Neural cell (in vitro differentiated cells): ENCODE results near the gene ST3GAL3. TPM values are rescaled to one million over a fixed set of nuclear protein-coding genes. Genes with fewer than 3 reads are reported as not detected.
A peak's percentile ranks its signal among the peaks of the same experiment; 100 is the strongest.

ENCODE experiments used
- H2AFZ ChIP-seq: fragments of 200-600, 300-800 bp; sonication (generic), shearing (Covaris generic); 2 replicates; pipeline ENCODE4 v1.6.0; 2014; ENCODE audit warnings: low read depth, mild to moderate bottlenecking, antibody characterized with exemption, low read length, moderate library complexity
- H3F3A ChIP-seq: fragments of 200-600 bp; shearing (Covaris generic); 2 replicates; pipeline ENCODE4 v1.6.1; 2016; ENCODE audit warnings: mild to moderate bottlenecking, moderate library complexity, mixed read lengths, antibody characterized with exemption, low read length; ENCODE audit not compliant: insufficient read depth, poor library complexity, severe bottlenecking
- H3K27ac ChIP-seq: fragments of 200-600, 300-800 bp; sonication (generic), shearing (Covaris generic); 2 replicates; pipeline ENCODE4 v1.5.1; 2014; ENCODE audit warnings: mild to moderate bottlenecking, low read length, moderate library complexity
- H3K27me3 ChIP-seq: fragments of 300-800, 200-600 bp; sonication (generic), shearing (Covaris generic); 2 replicates; pipeline ENCODE4 v1.6.0; 2014; ENCODE audit warnings: mild to moderate bottlenecking, low read depth, low read length, moderate library complexity; ENCODE audit not compliant: insufficient read depth
- H3K36me3 ChIP-seq: fragments of 300-800, 200-600 bp; sonication (generic), shearing (Covaris generic); 2 replicates; pipeline ENCODE4 v1.5.1; 2014; ENCODE audit warnings: mild to moderate bottlenecking, antibody characterized with exemption, low read length, moderate library complexity; ENCODE audit not compliant: insufficient read depth
- H3K4me2 ChIP-seq: fragments of 300-800, 200-600 bp; sonication (generic), shearing (Covaris generic); 2 replicates; pipeline ENCODE4 v1.6.0; 2014; ENCODE audit warnings: mild to moderate bottlenecking, low read length
- H3K4me3 ChIP-seq: fragments of 300-800, 200-600 bp; sonication (generic), shearing (Covaris generic); 2 replicates; pipeline ENCODE4 v1.5.1; 2014; ENCODE audit warnings: mild to moderate bottlenecking, low read length, moderate library complexity
- H3K79me2 ChIP-seq: fragments of 200-600 bp; shearing (Covaris generic); replicated peaks from 2 replicates; pipeline ENCODE4 v1.6.0; 2014; ENCODE audit warnings: mild to moderate bottlenecking, low read length, moderate library complexity; ENCODE audit not compliant: insufficient read depth
- H3K9ac ChIP-seq: fragments of 300-800, 200-600 bp; sonication (generic), shearing (Covaris generic); 2 replicates; pipeline ENCODE4 v1.6.1; 2016; ENCODE audit warnings: mild to moderate bottlenecking, low read length, mixed read lengths
- H3K9me2 ChIP-seq: fragments of 200-600 bp; shearing (Covaris generic); 2 replicates; pipeline ENCODE4 v1.6.1; 2016; ENCODE audit warnings: mild to moderate bottlenecking, low read length, mixed read lengths; ENCODE audit not compliant: insufficient read depth
- H3K9me3 ChIP-seq: fragments of 200-600, 300-800 bp; sonication (generic), shearing (Covaris generic); 2 replicates; pipeline ENCODE4 v1.6.1; 2016; ENCODE audit warnings: mild to moderate bottlenecking, mixed run types, low read length, moderate library complexity, mixed read lengths
- H4K20me1 ChIP-seq: fragments of 200-600 bp; shearing (Covaris generic); 2 replicates; pipeline ENCODE4 v1.6.1; 2016; ENCODE audit warnings: mild to moderate bottlenecking, mixed run types; ENCODE audit not compliant: insufficient read depth
- EP300 ChIP-seq: fragments of 450-650 bp; conservative IDR thresholded peaks from 2 replicates; pipeline ENCODE4 v1.6.1; 2014; ENCODE audit warnings: antibody characterized with exemption, mild to moderate bottlenecking, moderate library complexity; ENCODE audit not compliant: poor library complexity, severe bottlenecking
- EZH2 ChIP-seq: fragments of 200-600, 300-800 bp; shearing (Covaris generic), sonication (generic); IDR thresholded peaks from 2 replicates; pipeline ENCODE4 v1.6.1; 2014; ENCODE audit warnings: antibody characterized with exemption, low read length, borderline replicate concordance, mild to moderate bottlenecking; ENCODE audit not compliant: insufficient read depth, poor library complexity, severe bottlenecking
- MXI1 ChIP-seq: fragments of 450-650 bp; conservative IDR thresholded peaks from 2 replicates; pipeline ENCODE4 v1.6.1; 2014; ENCODE audit warnings: antibody characterized with exemption, mild to moderate bottlenecking; ENCODE audit not compliant: poor library complexity, severe bottlenecking
- POLR2AphosphoS5 ChIP-seq: IDR thresholded peaks from 2 replicates; pipeline ENCODE4 v1.6.1; 2012
- RAD21 ChIP-seq: fragments of 450-650 bp; conservative IDR thresholded peaks from 2 replicates; pipeline ENCODE4 v1.6.1; 2014; ENCODE audit warnings: antibody characterized with exemption, mild to moderate bottlenecking, moderate library complexity
- SMC3 ChIP-seq: fragments of 450-650 bp; conservative IDR thresholded peaks from 2 replicates; pipeline ENCODE4 v1.6.1; 2014; ENCODE audit warnings: antibody characterized with exemption, mild to moderate bottlenecking, moderate library complexity; ENCODE audit not compliant: poor library complexity
- TAF1 ChIP-seq: IDR thresholded peaks from 2 replicates; pipeline ENCODE4 v1.6.1; 2012; ENCODE audit warnings: low read depth
- polyA plus RNA-seq: library from polyadenylated mRNA; depleted of rRNA; stranded (reverse); fragments of >200 nt; gene quantifications from 2 replicates; pipeline ENCODE4 v1.2.3, GENCODE V29; 2014
- TF ChIP-seq, protein P1 (sequence below): fragments of 450-650 bp; IDR thresholded peaks from 2 replicates; pipeline ENCODE4 v1.5.1; 2014; ENCODE audit warnings: antibody characterized with exemption, mild to moderate bottlenecking, moderate library complexity; ENCODE audit not compliant: poor library complexity, severe bottlenecking
- TF ChIP-seq, protein P2 (sequence below): IDR thresholded peaks from 2 replicates; pipeline ENCODE4 v1.6.1; 2012; ENCODE audit warnings: borderline replicate concordance

Gene ST3GAL3
- polyA plus RNA-seq, 1 donor from 2014 or later = 36.8 TPM

GRCh38 chr1:43933386-43934100 lies 226.2 kb downstream of the ST3GAL3 start, which contains the start of gene ARTN:
Gene ARTN, plus strand, starts transcription at chr1:43933801. Its CDS starts 1,856 bp downstream, at chr1:43935657.
- Histone ChIP-seq H2AFZ (no peak within 1 kb of the TSS), H3K27ac (no peak within 1 kb of the TSS), H3K9me2 (no peaks in the 10 kb centered on the region), H3K4me3 (no peak within 1 kb of the TSS), H3K9me3 (no peaks in the 10 kb centered on the region), H3K4me2 (no peak within 1 kb of the TSS), H4K20me1 (no peaks in the 10 kb centered on the region), H3K27me3 (peaks cover 34% of the 10 kb centered on the region), H3K9ac (no peak within 1 kb of the TSS), H3K79me2 (no peaks in the 10 kb centered on the region), H3F3A (no peaks in the 10 kb centered on the region), H3K36me3 (no peaks in the 10 kb centered on the region)
- no peak for TF ChIP-seq RAD21
- no peak for TF ChIP-seq EP300
- TF ChIP-seq MXI1 = no peak
- TF ChIP-seq, protein P1, sequence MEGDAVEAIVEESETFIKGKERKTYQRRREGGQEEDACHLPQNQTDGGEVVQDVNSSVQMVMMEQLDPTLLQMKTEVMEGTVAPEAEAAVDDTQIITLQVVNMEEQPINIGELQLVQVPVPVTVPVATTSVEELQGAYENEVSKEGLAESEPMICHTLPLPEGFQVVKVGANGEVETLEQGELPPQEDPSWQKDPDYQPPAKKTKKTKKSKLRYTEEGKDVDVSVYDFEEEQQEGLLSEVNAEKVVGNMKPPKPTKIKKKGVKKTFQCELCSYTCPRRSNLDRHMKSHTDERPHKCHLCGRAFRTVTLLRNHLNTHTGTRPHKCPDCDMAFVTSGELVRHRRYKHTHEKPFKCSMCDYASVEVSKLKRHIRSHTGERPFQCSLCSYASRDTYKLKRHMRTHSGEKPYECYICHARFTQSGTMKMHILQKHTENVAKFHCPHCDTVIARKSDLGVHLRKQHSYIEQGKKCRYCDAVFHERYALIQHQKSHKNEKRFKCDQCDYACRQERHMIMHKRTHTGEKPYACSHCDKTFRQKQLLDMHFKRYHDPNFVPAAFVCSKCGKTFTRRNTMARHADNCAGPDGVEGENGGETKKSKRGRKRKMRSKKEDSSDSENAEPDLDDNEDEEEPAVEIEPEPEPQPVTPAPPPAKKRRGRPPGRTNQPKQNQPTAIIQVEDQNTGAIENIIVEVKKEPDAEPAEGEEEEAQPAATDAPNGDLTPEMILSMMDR = no peak
- TF ChIP-seq TAF1 = no peak
- no peak for TF ChIP-seq SMC3
- TF ChIP-seq, protein P2, sequence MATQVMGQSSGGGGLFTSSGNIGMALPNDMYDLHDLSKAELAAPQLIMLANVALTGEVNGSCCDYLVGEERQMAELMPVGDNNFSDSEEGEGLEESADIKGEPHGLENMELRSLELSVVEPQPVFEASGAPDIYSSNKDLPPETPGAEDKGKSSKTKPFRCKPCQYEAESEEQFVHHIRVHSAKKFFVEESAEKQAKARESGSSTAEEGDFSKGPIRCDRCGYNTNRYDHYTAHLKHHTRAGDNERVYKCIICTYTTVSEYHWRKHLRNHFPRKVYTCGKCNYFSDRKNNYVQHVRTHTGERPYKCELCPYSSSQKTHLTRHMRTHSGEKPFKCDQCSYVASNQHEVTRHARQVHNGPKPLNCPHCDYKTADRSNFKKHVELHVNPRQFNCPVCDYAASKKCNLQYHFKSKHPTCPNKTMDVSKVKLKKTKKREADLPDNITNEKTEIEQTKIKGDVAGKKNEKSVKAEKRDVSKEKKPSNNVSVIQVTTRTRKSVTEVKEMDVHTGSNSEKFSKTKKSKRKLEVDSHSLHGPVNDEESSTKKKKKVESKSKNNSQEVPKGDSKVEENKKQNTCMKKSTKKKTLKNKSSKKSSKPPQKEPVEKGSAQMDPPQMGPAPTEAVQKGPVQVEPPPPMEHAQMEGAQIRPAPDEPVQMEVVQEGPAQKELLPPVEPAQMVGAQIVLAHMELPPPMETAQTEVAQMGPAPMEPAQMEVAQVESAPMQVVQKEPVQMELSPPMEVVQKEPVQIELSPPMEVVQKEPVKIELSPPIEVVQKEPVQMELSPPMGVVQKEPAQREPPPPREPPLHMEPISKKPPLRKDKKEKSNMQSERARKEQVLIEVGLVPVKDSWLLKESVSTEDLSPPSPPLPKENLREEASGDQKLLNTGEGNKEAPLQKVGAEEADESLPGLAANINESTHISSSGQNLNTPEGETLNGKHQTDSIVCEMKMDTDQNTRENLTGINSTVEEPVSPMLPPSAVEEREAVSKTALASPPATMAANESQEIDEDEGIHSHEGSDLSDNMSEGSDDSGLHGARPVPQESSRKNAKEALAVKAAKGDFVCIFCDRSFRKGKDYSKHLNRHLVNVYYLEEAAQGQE = no peak
- TF ChIP-seq POLR2AphosphoS5 = no peak
- no peak for TF ChIP-seq EZH2

DNA sequence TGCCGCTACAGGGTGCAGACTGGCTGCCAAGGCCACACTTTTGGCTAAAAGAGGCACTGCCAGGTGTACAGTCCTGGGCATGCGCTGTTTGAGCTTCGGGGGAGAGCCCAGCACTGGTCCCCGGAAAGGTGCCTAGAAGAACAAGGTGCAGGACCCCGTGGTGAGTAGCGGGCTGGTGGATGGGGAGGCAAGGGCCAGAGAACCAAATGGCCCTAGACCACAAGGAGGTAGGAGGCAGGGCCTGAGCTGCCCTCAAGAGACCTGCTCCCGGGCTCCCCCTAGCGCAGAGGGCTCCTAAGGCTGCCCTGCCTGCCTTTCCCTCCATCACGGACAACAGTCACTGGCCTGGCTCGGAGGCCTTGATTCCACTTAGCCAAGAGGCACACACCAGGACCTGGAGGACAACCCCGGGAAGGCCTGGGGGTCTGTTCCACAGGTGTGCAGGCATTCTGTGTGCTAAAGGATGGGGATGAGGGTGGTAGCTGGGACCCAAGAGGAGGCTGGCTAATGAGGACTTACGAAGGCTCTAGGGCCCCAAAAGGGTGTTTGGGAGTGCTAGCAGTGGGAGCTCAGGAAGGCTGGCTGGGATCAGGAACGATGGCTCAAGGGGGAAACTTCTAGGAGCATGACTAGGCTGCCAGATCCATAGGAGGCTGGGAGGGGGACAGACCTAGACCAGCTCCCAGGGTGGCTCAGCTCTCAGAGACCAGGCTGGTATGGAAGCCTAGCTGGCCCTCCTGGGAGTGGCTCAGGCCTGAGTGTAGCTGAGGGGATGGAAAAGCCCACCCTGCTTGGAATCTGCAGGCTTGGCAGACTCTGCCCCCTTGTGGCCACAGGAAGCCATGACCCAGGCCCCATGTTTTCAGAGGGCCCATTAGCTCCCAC lies 227.0 kb downstream of the ST3GAL3 start:
- H3K4me3 ChIP-seq = no peak overlapping the region
- H2AFZ ChIP-seq = no peak overlapping the region
- H3K36me3 ChIP-seq = no peaks in the 10 kb centered on the region
- H3K27ac ChIP-seq = no peak overlapping the region
- no peaks in the 10 kb centered on the region for H3K79me2 ChIP-seq
- H4K20me1 ChIP-seq = no peaks in the 10 kb centered on the region
- peaks cover 34% of the 10 kb centered on the region for H3K27me3 ChIP-seq
- no peaks in the 10 kb centered on the region for H3K9me2 ChIP-seq
- H3K9me3 ChIP-seq = no peaks in the 10 kb centered on the region
- TF ChIP-seq TAF1 (no peak), POLR2AphosphoS5 (peak; percentile 6), EZH2 (no peak), RAD21 (peak; percentile 77), EP300 (no peak), SMC3 (peak; percentile 84)
- TF ChIP-seq, protein P1 = peak; percentile 82
- no peak overlapping the region for H3K9ac ChIP-seq
- H3F3A ChIP-seq = no peaks in the 10 kb centered on the region
- no peak overlapping the region for H3K4me2 ChIP-seq
